SK-N-MC (cell line): ENCODE measurements around the gene RAB35.

Experiments
- EZH2 ChIP-seq: fragments of 200-600 bp; sonication (generic); IDR thresholded peaks from one replicate; pipeline ENCODE4 v1.6.1; 2017; ENCODE audit warnings: antibody characterized with exemption
- FOXP2 ChIP-seq: optimal IDR thresholded peaks from 2 replicates; pipeline ENCODE3; 2011; ENCODE audit warnings: mild to moderate bottlenecking, moderate library complexity; ENCODE audit not compliant: insufficient read depth; ENCODE audit errors: extremely low read length, control extremely low read depth
- POLR2AphosphoS5 ChIP-seq: IDR thresholded peaks from 2 replicates; pipeline ENCODE4 v1.6.1; 2012; ENCODE audit warnings: mild to moderate bottlenecking, low read depth, low read length, borderline replicate concordance

- no peak for TF ChIP-seq POLR2AphosphoS5
- TF ChIP-seq EZH2, result no peak
- TF ChIP-seq FOXP2, result no peak
These were observed 47.7 kb upstream of the RAB35 start for GRCh38 chr12:120164293-120164692.
